IMR-90 (cell line): ENCODE data around the gene ZBTB33. TPM values are rescaled to one million over a fixed set of nuclear protein-coding genes. Genes with fewer than 3 reads are reported as not detected.

Experiments used
- ATAC-seq: fragments of 200-7000 bp; cut with Tn5 transposase; 2 replicates; pipeline ENCODE4 v1.9.1; 2020; ENCODE audit warnings: low read depth, mild to moderate bottlenecking, moderate library complexity
- BruUV-seq: library from RNA; stranded (reverse); fragments of 400-500 nt; replicated peaks from 2 replicates; lab custom pipeline; 2021; lab: Mats Ljungman, UMichigan
- CTCF ChIA-PET: fragments of 300-600 bp; formaldehyde crosslinking; extraction: SDS; loops from one replicate; lab custom pipeline; 2021; ENCODE audit warnings: antibody characterized with exemption; lab: Yijun Ruan, JAX
- POLR2A ChIA-PET: fragments of 300-600 bp; sonication (Branson Sonifier 250); formaldehyde crosslinking; loops from one replicate; lab custom pipeline; 2022; ENCODE audit warnings: antibody characterized with exemption; ENCODE audit not compliant: unreplicated experiment; lab: Charles Lee
- DNase-seq: peaks from one replicate; pipeline ENCODE4 v3.0.0; 2013
- H2AFZ ChIP-seq: replicated peaks from 2 replicates; pipeline ENCODE3; 2013; ENCODE audit warnings: low read length, mild to moderate bottlenecking; ENCODE audit not compliant: poor library complexity
- H2AK5ac ChIP-seq: 2 replicates; pipeline ENCODE4 v1.6.1; 2013; ENCODE audit warnings: low read depth, low read length, inconsistent platforms
- H2AK9ac ChIP-seq: replicated peaks from 2 replicates; pipeline ENCODE3; 2013; ENCODE audit warnings: mild to moderate bottlenecking, low read depth, low read length, moderate library complexity; ENCODE audit not compliant: poor library complexity
- H2BK120ac ChIP-seq: 2 replicates; pipeline ENCODE4 v1.6.1; 2013; ENCODE audit warnings: low read depth, low read length, inconsistent platforms
- H2BK15ac ChIP-seq: 3 replicates; pipeline ENCODE4 v1.6.1; 2013; ENCODE audit warnings: low read depth, low read length, inconsistent platforms
- H2BK20ac ChIP-seq: 2 replicates; pipeline ENCODE4 v1.6.1; 2013; ENCODE audit warnings: low read depth, mild to moderate bottlenecking, inconsistent platforms, low read length, moderate library complexity
- H2BK5ac ChIP-seq: 2 replicates; pipeline ENCODE4 v1.6.1; 2013; ENCODE audit warnings: mild to moderate bottlenecking, low read depth, low read length, inconsistent platforms; ENCODE audit not compliant: poor library complexity, severe bottlenecking
- H3K14ac ChIP-seq: replicated peaks from 2 replicates; pipeline ENCODE4 v1.6.1; 2013; ENCODE audit warnings: low read depth, low read length, inconsistent platforms
- H3K18ac ChIP-seq: 2 replicates; pipeline ENCODE4 v1.6.1; 2013; ENCODE audit warnings: low read depth, low read length, control low read depth
- H3K23ac ChIP-seq: 2 replicates; pipeline ENCODE4 v1.6.1; 2013; ENCODE audit warnings: low read depth, low read length, inconsistent platforms
- H3K27ac ChIP-seq: 2 replicates; pipeline ENCODE4 v1.5.1; 2013; ENCODE audit warnings: mild to moderate bottlenecking, control low read depth, low read length; ENCODE audit not compliant: insufficient read depth
- H3K27me3 ChIP-seq: 2 replicates; pipeline ENCODE4 v1.6.1; 2013; ENCODE audit warnings: low read length; ENCODE audit not compliant: control insufficient read depth, insufficient read depth
- H3K36me3 ChIP-seq: 2 replicates; pipeline ENCODE4 v1.6.1; 2013; ENCODE audit warnings: low read length, mixed read lengths; ENCODE audit not compliant: control insufficient read depth, insufficient read depth
- H3K4ac ChIP-seq: 2 replicates; pipeline ENCODE4 v1.6.1; 2013; ENCODE audit warnings: low read depth, low read length, inconsistent platforms
- H3K4me1 ChIP-seq: 2 replicates; pipeline ENCODE4 v1.6.1; 2013; ENCODE audit warnings: low read length, mixed read lengths; ENCODE audit not compliant: control insufficient read depth, insufficient read depth
- H3K4me2 ChIP-seq: 2 replicates; pipeline ENCODE4 v1.6.1; 2013; ENCODE audit warnings: low read depth, mild to moderate bottlenecking, control low read depth, low read length, moderate library complexity
- H3K4me3 ChIP-seq: 2 replicates; pipeline ENCODE4 v1.5.1; 2013; ENCODE audit warnings: low read depth, mild to moderate bottlenecking, control low read depth, low read length, moderate library complexity; ENCODE audit not compliant: insufficient read depth
- H3K56ac ChIP-seq: 2 replicates; pipeline ENCODE4 v1.6.1; 2013; ENCODE audit warnings: low read length, inconsistent platforms; ENCODE audit not compliant: insufficient read depth; ENCODE audit errors: extremely low read depth
- H3K79me1 ChIP-seq, 2 experiments: 2 replicates each; pipeline ENCODE4 v1.6.1; 2013; ENCODE audit warnings: low read length in 2 of 2, inconsistent platforms in 1 of 2, low read depth in 1 of 2
- H3K9ac ChIP-seq: 2 replicates; pipeline ENCODE4 v1.6.1; 2013; ENCODE audit warnings: low read depth, low read length, control low read depth
- H3K9me1 ChIP-seq: 2 replicates; pipeline ENCODE4 v1.6.1; 2013; ENCODE audit warnings: low read length, inconsistent platforms; ENCODE audit not compliant: insufficient read depth
- H3K9me3 ChIP-seq: 2 replicates; pipeline ENCODE4 v1.6.1; 2013; ENCODE audit warnings: low read length; ENCODE audit not compliant: control insufficient read depth, insufficient read depth
- H4K20me1 ChIP-seq: 2 replicates; pipeline ENCODE4 v1.6.1; 2013; ENCODE audit warnings: low read length, inconsistent platforms; ENCODE audit not compliant: insufficient read depth
- H4K5ac ChIP-seq: 2 replicates; pipeline ENCODE4 v1.6.1; 2013; ENCODE audit warnings: mild to moderate bottlenecking, low read depth, low read length, control low read depth
- H4K8ac ChIP-seq, 2 experiments: 2 replicates each; pipeline ENCODE4 v1.6.1; 2013; ENCODE audit warnings: low read depth in 2 of 2, low read length in 2 of 2, control low read depth in 1 of 2, inconsistent platforms in 1 of 2
- H4K91ac ChIP-seq: 2 replicates; pipeline ENCODE4 v1.6.1; 2013; ENCODE audit warnings: low read depth, low read length, inconsistent platforms; ENCODE audit not compliant: insufficient read depth
- CEBPB ChIP-seq: IDR thresholded peaks from 2 replicates; pipeline ENCODE4 v1.6.1; 2012; ENCODE audit warnings: low read depth, low read length, improper control_type of control experiment
- CHD1 ChIP-seq: IDR thresholded peaks from 2 replicates; pipeline ENCODE4 v1.6.1; 2012; ENCODE audit warnings: low read depth, low read length, improper control_type of control experiment
- MAFK ChIP-seq: IDR thresholded peaks from 2 replicates; pipeline ENCODE4 v1.6.1; 2012; ENCODE audit warnings: low read depth, low read length, improper control_type of control experiment
- MAZ ChIP-seq: IDR thresholded peaks from 2 replicates; pipeline ENCODE4 v1.6.1; 2012; ENCODE audit warnings: low read depth, mild to moderate bottlenecking, low read length, improper control_type of control experiment, moderate library complexity, borderline replicate concordance
- POLR2A ChIP-seq: IDR thresholded peaks from 2 replicates; pipeline ENCODE4 v1.6.1; 2012; ENCODE audit warnings: mild to moderate bottlenecking, low read depth, low read length
- RFX5 ChIP-seq: IDR thresholded peaks from 2 replicates; pipeline ENCODE4 v1.8.0; 2012; ENCODE audit warnings: low read depth, mild to moderate bottlenecking, low read length, moderate library complexity
- WGBS, 2 experiments: methylation state at CpG; one replicate each; pipeline versions ENCODE4 v1.1.5 to v1.1.7; 2013; ENCODE audit warnings: missing lambda C conversion rate in 2 of 2; ENCODE audit not compliant: insufficient read length in 1 of 2; ENCODE audit errors: extremely low coverage in 2 of 2; 5-methylcytosine and 5-hydroxymethylcytosine counted together
- dilution Hi-C: fragments of 300-500 bp; cut with HindIII; formaldehyde crosslinking; loops from one replicate; pipeline ENCODE4 v1.14.3; 2018; ENCODE audit warnings: low sequenced_read_pairs; ENCODE audit not compliant: unreplicated experiment
- in situ Hi-C: fragments of 300-500 bp; cut with MboI; formaldehyde crosslinking; loops from 3 replicates; pipeline ENCODE4 v1.14.3; 2019; ENCODE audit warnings: low sequenced_read_pairs, inconsistent platforms, mixed read lengths
- intact Hi-C: fragments of 100-400 bp; cut with micrococcal nuclease; formaldehyde crosslinking; loops from 2 replicates; pipeline ENCODE4 v1.10.0; 2022
- polyA plus RNA-seq, 3 experiments: library from polyadenylated mRNA; depleted of rRNA; stranded (reverse); fragments of >200 nt; gene quantifications; 2 replicates each; pipeline ENCODE4 v1.2.3, GENCODE V29; 2012; ENCODE audit warnings: low replicate concordance in 1 of 3
- total RNA-seq: library from RNA; depleted of rRNA; stranded (reverse); fragments of >200 nt; gene quantifications from 2 replicates; pipeline ENCODE4 v1.2.3, GENCODE V29; 2012
- TF ChIP-seq, protein P1 (sequence below): fragments of 150-350 bp; IDR thresholded peaks from 2 replicates; pipeline ENCODE4 v1.6.1; 2017; ENCODE audit warnings: mild to moderate bottlenecking, antibody characterized with exemption, low read length, low read depth

Gene ZBTB33
- total and polyA plus RNA-seq, 2 of the 4 experiments (the other 2 are of a cell fraction): 3.3 to 16.3 TPM

DNA sequence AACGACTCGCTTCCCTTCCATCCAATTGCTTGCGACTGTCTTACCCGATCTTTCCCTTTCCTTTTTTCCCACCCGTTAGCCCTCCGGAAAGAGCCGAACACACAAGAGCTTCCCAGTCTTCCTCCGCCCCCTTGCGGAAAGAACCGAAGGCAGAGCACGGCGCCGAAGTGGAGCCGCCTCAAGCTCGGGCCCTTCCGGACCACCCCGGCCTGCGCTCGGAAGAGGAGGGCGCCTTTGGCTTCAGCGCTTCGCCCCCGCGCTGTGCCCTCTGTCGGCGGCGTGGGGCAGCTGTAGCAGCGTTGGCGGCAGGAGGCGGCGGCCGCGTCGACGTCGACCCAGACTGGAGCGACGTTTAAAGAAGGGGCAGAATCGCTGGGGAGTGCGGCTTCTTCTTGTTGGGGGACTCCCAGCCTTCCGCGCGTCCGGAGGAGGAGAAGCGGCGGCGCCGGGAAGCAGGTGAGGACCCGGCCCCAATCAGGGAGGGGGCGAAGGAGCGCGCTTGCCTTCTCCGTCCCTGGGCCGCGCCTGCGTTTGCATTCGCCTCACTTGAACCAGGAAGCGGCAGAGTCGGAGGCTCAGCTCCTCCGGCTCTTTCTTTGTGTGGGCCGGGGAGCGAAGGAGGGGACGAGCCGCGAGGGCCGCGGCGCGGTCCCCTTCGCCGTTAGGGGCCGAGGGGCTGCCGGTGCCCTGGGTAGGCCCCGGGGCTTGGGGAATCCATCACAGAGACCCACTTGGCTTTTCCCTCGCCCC lies at the start of gene ZBTB33 (continued):
- TF ChIP-seq, protein P1, sequence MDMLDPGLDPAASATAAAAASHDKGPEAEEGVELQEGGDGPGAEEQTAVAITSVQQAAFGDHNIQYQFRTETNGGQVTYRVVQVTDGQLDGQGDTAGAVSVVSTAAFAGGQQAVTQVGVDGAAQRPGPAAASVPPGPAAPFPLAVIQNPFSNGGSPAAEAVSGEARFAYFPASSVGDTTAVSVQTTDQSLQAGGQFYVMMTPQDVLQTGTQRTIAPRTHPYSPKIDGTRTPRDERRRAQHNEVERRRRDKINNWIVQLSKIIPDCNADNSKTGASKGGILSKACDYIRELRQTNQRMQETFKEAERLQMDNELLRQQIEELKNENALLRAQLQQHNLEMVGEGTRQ: no peak
- TF ChIP-seq POLR2A (peak; percentile 67), CHD1 (no peak)

DNA sequence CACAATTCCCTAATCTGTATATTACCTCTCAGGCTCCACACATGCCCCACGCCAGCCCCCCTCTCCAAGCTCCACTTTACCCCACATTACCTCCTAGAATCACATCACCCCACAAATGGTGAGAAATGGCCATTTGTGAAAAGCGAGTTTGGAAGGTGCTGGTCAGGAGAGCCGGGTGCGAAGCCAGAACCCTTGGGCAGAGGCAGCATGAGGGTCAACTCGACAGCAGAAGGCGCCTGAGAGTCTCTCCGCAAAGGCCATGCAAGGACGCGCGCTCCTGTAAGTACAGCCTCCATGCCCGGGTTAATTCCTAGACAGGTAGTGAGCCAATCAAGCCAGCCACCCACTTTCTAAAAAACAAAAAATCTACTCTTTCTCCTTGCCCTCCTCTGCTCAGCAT lies 49.8 kb upstream of the ZBTB33 start:
- H2AK9ac ChIP-seq: no peak overlapping the region
- no peak overlapping the region for H4K91ac ChIP-seq
- H3K9me1 ChIP-seq: no peaks in the 10 kb centered on the region
- no peak overlapping the region for H3K56ac ChIP-seq
- no peak overlapping the region for H4K8ac ChIP-seq
- H3K27ac ChIP-seq: no peak overlapping the region
- in situ Hi-C loops: no loop called here
- DNase-seq: no peak
- no peak overlapping the region for H3K23ac ChIP-seq
- no peak for TF ChIP-seq POLR2A
- TF ChIP-seq MAFK: no peak
- no peak for TF ChIP-seq CHD1
- TF ChIP-seq RFX5: no peak
- no peak for TF ChIP-seq CEBPB
- no peak for TF ChIP-seq MAZ
- no TSS peak for BruUV-seq
- no peaks in the 10 kb centered on the region for H3K79me1 ChIP-seq
- ChIA-PET CTCF (no interaction called here), POLR2A (no interaction called here)
- H2BK15ac ChIP-seq: no peak overlapping the region
- WGBS, 2 experiments: no CpG with 5 or more reads among the region's 11 CpGs
- H2AK5ac ChIP-seq: no peak overlapping the region
- no peak overlapping the region for H3K4me3 ChIP-seq
- H4K5ac ChIP-seq: no peak overlapping the region
- H3K4me2 ChIP-seq: no peak overlapping the region
- H3K9me3 ChIP-seq: no peaks in the 10 kb centered on the region
- no peak overlapping the region for H3K18ac ChIP-seq
- H2BK5ac ChIP-seq: no peak overlapping the region
- no peak overlapping the region for H3K14ac ChIP-seq
- intact Hi-C loops: no loop called here
- no peak overlapping the region for H3K4ac ChIP-seq
- no peaks in the 10 kb centered on the region; the same call in 1 of the 2 replicates for H4K20me1 ChIP-seq
- dilution Hi-C loops: no loop called here
- H3K9ac ChIP-seq: no peak overlapping the region
- H3K27me3 ChIP-seq: peaks cover 2% of the 10 kb centered on the region
- no peak for ATAC-seq
- no peaks in the 10 kb centered on the region for H3K4me1 ChIP-seq
- no peaks in the 10 kb centered on the region for H3K36me3 ChIP-seq
- no peak overlapping the region for H2BK120ac ChIP-seq
- H2BK20ac ChIP-seq: no peak overlapping the region
- no peak overlapping the region for H2AFZ ChIP-seq
